GM12873 (cell line): Measurements from ENCODE around the gene MFAP4.

Experiments
- TF ChIP-seq, protein P1 (sequence below): IDR thresholded peaks from 2 replicates; pipeline ENCODE4 v1.5.1; 2012; ENCODE audit warnings: low read depth, mild to moderate bottlenecking, moderate library complexity, low read length, control low read depth; ENCODE audit not compliant: insufficient read depth; ENCODE audit errors: missing control alignments

Gene MFAP4

GRCh38 chr17:19402171-19402570 lies 15.2 kb upstream of the MFAP4 start:
- TF ChIP-seq, protein P1, sequence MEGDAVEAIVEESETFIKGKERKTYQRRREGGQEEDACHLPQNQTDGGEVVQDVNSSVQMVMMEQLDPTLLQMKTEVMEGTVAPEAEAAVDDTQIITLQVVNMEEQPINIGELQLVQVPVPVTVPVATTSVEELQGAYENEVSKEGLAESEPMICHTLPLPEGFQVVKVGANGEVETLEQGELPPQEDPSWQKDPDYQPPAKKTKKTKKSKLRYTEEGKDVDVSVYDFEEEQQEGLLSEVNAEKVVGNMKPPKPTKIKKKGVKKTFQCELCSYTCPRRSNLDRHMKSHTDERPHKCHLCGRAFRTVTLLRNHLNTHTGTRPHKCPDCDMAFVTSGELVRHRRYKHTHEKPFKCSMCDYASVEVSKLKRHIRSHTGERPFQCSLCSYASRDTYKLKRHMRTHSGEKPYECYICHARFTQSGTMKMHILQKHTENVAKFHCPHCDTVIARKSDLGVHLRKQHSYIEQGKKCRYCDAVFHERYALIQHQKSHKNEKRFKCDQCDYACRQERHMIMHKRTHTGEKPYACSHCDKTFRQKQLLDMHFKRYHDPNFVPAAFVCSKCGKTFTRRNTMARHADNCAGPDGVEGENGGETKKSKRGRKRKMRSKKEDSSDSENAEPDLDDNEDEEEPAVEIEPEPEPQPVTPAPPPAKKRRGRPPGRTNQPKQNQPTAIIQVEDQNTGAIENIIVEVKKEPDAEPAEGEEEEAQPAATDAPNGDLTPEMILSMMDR, result no peak

- TF ChIP-seq, protein P1, result no peak
These were observed 14.5 kb upstream of the MFAP4 start for GRCh38 chr17:19401321-19402010.

DNA sequence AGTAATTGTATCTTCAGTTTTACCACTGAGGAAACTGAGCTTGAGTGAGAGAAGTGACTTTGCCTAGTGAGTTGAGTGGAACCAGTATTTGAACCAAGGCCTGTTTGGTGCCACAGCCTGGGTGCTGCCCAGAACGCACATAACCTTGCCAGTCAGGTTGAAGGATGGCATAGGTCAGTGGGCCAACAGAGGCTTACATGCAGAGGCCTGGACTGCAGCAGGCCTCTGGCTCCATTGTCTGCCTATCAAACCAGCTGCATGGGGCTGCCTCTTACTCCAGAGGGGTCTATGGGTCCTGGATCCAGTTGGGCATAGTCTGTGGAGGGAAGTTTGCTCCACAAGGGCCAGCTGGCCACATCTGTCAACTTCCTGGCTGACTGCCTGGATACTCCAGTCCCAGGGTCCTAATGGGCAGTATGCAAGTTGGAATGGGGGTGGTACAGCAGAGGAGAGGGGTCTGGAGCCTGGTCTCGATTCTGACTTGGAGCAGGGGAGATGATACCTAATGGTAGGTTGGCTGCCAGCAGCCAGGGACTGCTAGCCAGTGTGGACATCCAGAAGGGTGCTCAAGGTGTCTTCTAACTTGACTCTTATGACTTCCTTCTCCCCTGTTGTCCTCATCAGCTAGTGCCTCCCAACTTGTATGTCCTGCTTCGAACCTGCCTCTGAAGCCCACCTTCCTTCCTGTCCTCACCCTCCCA lies 12.9 kb upstream of the MFAP4 start:
- TF ChIP-seq, protein P1, result no peak

DNA sequence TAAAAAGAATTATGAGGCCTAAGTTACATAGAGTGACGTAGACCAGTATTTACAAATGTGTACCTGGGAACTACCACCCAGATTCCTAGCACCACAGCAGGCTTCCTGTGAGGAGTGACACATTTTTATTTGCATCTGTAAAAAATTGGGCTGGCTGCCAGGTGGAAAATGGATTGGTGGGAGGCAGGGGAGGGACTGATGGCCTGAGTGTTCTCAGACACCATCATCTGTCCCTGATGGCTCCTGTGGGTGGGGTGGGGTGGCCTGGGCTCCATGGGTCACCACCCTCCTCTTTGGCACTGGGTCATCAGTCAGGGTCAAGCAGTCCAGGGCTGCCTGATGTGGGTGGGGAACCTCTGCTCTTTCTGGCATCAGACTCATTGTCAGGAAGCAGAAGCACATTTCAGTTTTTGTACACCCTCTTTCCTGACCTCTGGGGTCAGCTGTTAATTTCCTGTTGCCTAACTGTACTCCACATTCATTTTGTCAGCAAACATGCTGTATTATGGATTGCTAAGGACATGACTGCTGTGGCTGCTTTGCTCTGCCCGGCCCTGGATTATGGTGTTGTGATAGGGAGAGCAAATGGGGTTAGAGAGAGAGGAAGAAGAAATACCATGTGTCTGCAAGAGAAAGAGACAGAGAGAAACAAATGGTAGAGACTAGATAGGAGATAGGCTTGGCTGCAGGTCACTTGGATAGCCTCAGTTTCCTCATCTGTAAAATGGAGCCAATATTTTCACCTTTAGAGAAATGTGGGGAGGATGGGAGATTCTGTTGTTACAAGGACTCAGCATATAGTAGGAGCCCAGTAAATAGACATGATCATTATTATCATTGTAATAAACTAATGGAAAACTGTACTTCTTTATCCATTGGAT lies 11.6 kb upstream of the MFAP4 start:
- TF ChIP-seq, protein P1, result no peak

- TF ChIP-seq, protein P1, result peak; percentile 59
These were observed 10.6 kb upstream of the MFAP4 start for GRCh38 chr17:19397556-19398041.

GRCh38 chr17:19392303-19392702 lies 5.3 kb upstream of the MFAP4 start:
- TF ChIP-seq, protein P1, result no peak

DNA sequence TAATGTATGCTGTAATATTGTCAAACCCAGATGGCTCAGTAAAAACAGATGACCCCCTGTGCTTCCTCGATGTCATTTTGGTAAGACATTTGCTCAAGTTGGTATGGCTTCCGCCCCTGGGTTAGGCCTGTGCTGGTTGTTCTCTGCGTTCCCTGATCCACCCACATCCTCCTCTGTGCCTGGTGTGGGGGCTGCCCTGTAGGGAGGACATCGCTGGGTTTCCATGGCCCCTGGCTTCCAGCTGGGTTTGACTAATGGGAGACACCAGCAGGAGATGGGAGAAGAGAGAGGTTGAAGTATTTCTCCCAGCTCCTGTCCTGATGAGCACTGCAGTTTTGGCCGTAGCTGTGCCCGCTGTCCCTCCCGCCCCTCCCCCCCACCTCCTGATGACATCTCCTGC lies 4.4 kb upstream of the MFAP4 start:
- TF ChIP-seq, protein P1, result no peak
